ENCODE measurements around the gene ETV6.
A peak's percentile ranks its signal among the peaks of the same experiment; 100 is the strongest.

ETV6 gene

GRCh38 chr12:11649413-11650285 is at the start of gene ETV6:
Gene ETV6 (plus strand): TSS chr12:11649674. CDS start chr12:11650128, 454 bp downstream.
- peak within 1 kb of the TSS; percentile 100 for H3K27ac ChIP-seq
- TF ChIP-seq, protein P1, sequence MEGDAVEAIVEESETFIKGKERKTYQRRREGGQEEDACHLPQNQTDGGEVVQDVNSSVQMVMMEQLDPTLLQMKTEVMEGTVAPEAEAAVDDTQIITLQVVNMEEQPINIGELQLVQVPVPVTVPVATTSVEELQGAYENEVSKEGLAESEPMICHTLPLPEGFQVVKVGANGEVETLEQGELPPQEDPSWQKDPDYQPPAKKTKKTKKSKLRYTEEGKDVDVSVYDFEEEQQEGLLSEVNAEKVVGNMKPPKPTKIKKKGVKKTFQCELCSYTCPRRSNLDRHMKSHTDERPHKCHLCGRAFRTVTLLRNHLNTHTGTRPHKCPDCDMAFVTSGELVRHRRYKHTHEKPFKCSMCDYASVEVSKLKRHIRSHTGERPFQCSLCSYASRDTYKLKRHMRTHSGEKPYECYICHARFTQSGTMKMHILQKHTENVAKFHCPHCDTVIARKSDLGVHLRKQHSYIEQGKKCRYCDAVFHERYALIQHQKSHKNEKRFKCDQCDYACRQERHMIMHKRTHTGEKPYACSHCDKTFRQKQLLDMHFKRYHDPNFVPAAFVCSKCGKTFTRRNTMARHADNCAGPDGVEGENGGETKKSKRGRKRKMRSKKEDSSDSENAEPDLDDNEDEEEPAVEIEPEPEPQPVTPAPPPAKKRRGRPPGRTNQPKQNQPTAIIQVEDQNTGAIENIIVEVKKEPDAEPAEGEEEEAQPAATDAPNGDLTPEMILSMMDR (conservative IDR thresholded peaks at IDR 0.05): no peak

GRCh38 chr12:11600199-11600598 is 49.3 kb upstream of the ETV6 start:
- TF ChIP-seq, protein P1 (conservative IDR thresholded peaks at IDR 0.05): no peak
- no peak overlapping the region for H3K27ac ChIP-seq

DNA sequence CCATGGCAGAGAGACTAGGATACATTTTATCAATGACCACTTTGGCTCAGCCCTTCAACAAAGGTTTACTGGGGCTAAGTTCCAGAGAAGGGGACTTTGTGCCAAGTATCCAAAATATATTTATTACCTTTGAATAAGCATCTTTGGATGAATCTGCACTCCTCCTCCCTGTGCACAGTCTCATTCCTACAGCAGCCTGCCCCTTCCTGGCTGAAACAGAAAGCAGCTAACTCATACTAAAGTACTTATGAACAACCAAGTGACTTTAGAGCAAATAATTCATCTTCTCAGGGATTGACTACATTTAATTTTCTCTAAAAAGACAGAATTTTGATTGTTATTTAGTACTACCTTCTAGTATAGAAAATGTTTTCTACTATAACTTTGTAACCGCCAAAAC is 47.8 kb upstream of the ETV6 start:
- H3K27ac ChIP-seq: no peak overlapping the region
- TF ChIP-seq, protein P1 (conservative IDR thresholded peaks at IDR 0.05): no peak

GRCh38 chr12:11607313-11608081 is 42.0 kb upstream of the ETV6 start:
- no peak overlapping the region for H3K27ac ChIP-seq
- TF ChIP-seq, protein P1 (conservative IDR thresholded peaks at IDR 0.05): no peak

GRCh38 chr12:11609045-11609444 is 40.4 kb upstream of the ETV6 start:
- no peak overlapping the region for H3K27ac ChIP-seq

DNA sequence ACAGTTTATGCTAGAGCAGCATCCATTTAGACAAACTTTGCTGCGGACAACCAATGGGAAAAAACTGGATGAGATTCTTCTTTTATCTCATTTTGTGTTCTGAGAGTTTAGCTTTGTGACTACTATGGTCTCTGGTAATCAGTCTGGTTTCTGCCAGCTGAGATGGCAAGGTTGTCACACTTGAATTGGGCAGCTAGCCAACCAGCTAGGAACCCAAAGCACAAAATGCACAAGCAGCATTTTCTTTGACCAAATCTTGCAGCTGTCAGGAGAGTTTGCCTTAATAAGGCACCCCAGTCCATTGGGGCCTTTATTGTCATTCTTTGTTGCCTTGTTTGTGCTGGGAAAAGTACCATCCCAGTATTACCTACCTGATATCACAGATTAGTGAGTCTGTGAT is 34.0 kb upstream of the ETV6 start:
- TF ChIP-seq, protein P1 (conservative IDR thresholded peaks at IDR 0.05): no peak
- no peak overlapping the region for H3K27ac ChIP-seq

More at GRCh38 chr12:11609045-11609444, 40.4 kb upstream of the ETV6 start:
- TF ChIP-seq, protein P1 (conservative IDR thresholded peaks at IDR 0.05): no peak

- no peak overlapping the region for H3K27ac ChIP-seq
- TF ChIP-seq, protein P1 (conservative IDR thresholded peaks at IDR 0.05): no peak
Measured at GRCh38 chr12:11618046-11618445, 31.4 kb upstream of the ETV6 start.
